ENCODE results near the gene LMX1B.

- no peak for TF ChIP-seq REST (IDR thresholded peaks at IDR 0.05; ENCODE audit: insufficient read depth in 1 of 2, low read depth in 2 of 2, low read length in 1 of 2)
- no peak for TF ChIP-seq CTCF (IDR thresholded peaks at IDR 0.05)
- no peak for TF ChIP-seq POLR2AphosphoS5 (IDR thresholded peaks at IDR 0.05; ENCODE audit: low read depth, low read length)
Observed at GRCh38 chr9:126722922-126723806, 109.4 kb downstream of the LMX1B start.
